Adrenal gland (tissue), 12 donors: ENCODE data around the gene SLC2A9. TPM values are rescaled to one million over a fixed set of nuclear protein-coding genes. Genes with fewer than 3 reads are reported as not detected.

ENCODE experiments used
- DNase-seq, 7 donors: peaks; one replicate each; pipeline ENCODE4 v3.0.0-alpha.2; 2019 to 2020
- H3K27ac ChIP-seq, 5 donors: fragments of 200-600 bp; sonication (generic) in 4 of 5; 1 replicate in 3 of 5; 2 replicates in 2 of 5; pipeline versions ENCODE4 v1.5.1 to v1.8.0; 2016 to 2020; ENCODE audit warnings: mild to moderate bottlenecking in 1 of 5
- H3K27me3 ChIP-seq: fragments of 200-600 bp; 2 replicates; pipeline ENCODE4 v1.8.0; 2021
- H3K36me3 ChIP-seq, 2 donors: fragments of 200-600 bp; replicated peaks in 1 of 2; 1 replicate in 1 of 2; 2 replicates in 1 of 2; pipeline versions ENCODE4 v1.5.1 to v1.8.0; 2018 to 2022
- H3K4me1 ChIP-seq, 2 donors: fragments of 200-600 bp; replicated peaks in 1 of 2; 1 replicate in 1 of 2; 2 replicates in 1 of 2; pipeline versions ENCODE4 v1.5.1 to v1.8.0; 2018 to 2021
- H3K4me3 ChIP-seq, 4 donors: fragments of 200-600 bp; sonication (generic) in 3 of 4; one replicate each; pipeline ENCODE4 v1.5.1; 2016 to 2018
- H3K9me3 ChIP-seq, 3 donors: fragments of 200-600 bp; sonication (generic) in 1 of 3; replicated peaks in 1 of 3; 1 replicate in 2 of 3; 2 replicates in 1 of 3; pipeline versions ENCODE4 v1.5.1 to v1.8.0; 2016 to 2021
- CTCF ChIP-seq, 6 experiments: fragments of 450-650 bp in 4 of 6; fragments of 200-600 bp in 2 of 6; sonication (generic) in 1 of 6; IDR thresholded peaks; 1 replicate in 5 of 6; 2 replicates in 1 of 6; pipeline versions ENCODE4 v1.5.1 to v1.8.0; 2016 to 2021; ENCODE audit warnings: antibody characterized with exemption in 6 of 6, mild to moderate bottlenecking in 2 of 6, moderate library complexity in 1 of 6
- POLR2A ChIP-seq, 2 donors: fragments of 450-650 bp; IDR thresholded peaks; one replicate each; pipeline ENCODE4 v1.6.1; 2017; ENCODE audit warnings: antibody characterized with exemption in 2 of 2, mild to moderate bottlenecking in 2 of 2, moderate library complexity in 1 of 2
- WGBS, 4 donors: extraction: QIAGEN DNeasy Blood & Tissue Kit in 2 of 4; methylation state at CpG; one replicate each; pipeline versions ENCODE4 v1.1.5 to v1.1.7; 2013 to 2017; 5-methylcytosine and 5-hydroxymethylcytosine counted together
- intact Hi-C, 2 donors: fragments of 100-400 bp; cut with DNase I; formaldehyde crosslinking; loops; one replicate each; pipeline versions ENCODE4 v1.14.1 to v1.15.0; 2022 to 2023
- polyA plus RNA-seq, 3 donors: library from polyadenylated mRNA; stranded (reverse); fragments of 200-250 nt in 2 of 3; fragments of 350-450 nt in 1 of 3; fragmentation: Illumina TruSeq in 1 of 3; extraction: RNeasy Lipid Tissue Mini Kit (QIAGEN cat#74804) in 1 of 3; gene quantifications; one replicate each; pipeline ENCODE4 v1.2.3, GENCODE V29; 2013 to 2014
- total RNA-seq, 9 donors: library from RNA; depleted of rRNA in 4 of 9; stranded (reverse); fragments of >200 nt in 4 of 9; fragments of 120-200 nt in 1 of 9; fragmentation: NEBNext Ultra II Directional in 1 of 9; extraction: Animal tissue kit (Norgen Biotek cat#: 25700) in 1 of 9; gene quantifications; one replicate each; pipeline versions ENCODE4 v1.1.0 to v1.2.4, GENCODE V29; 2013 to 2023
- donor health status: healthy with polysubstance abuse.
- donor health status: Bipolar disorder and iron deficiency.
- donor health status: DM: yes; HTN: yes; CAD: no.
- donor health status: DM: no; HTN: no; CAD: no.
- donor health status: DM: no; HTN: no; CAD: no.
- donor health status: DM: yes; HTN: yes; CAD: no.

SLC2A9 gene
- total and polyA plus RNA-seq, 12 donors, result 1.8 to 16.6 (median 8.5) TPM

DNA sequence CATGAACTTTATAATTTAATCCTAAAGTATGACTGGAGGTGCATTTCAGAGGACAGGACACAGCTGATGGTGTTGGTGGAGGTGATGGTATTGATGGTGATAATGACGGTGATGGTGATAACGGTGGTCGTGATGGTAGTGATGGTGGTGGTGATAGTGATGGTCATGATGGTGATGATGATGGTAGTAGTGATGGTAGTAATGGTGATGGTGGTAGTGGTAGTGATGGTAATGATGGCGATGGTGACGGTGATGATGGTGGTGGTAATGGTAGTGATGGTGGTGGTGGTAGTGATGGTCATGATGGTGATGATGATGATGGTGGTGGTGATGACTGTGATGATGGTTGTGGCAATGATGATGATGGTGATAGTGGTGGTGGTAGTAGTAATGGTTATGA is 40.4 kb downstream of the SLC2A9 start:
- Histone ChIP-seq H3K9me3 (no peaks in the 10 kb centered on the region), H3K27me3 (no peaks in the 10 kb centered on the region), H3K27ac (no peak overlapping the region), H3K36me3 (peaks cover 0 to 10% of the 10 kb centered on the region in 2 donors), H3K4me1 (no peaks in the 10 kb centered on the region), H3K4me3 (no peak overlapping the region)
- DNase-seq, result no peak
- intact Hi-C loops, result no loop called here
- WGBS, 4 donors, result 96% methylated on average over 5 of the region's 5 CpGs
- TF ChIP-seq POLR2A (IDR thresholded peaks at IDR 0.05) (no peak), CTCF (IDR thresholded peaks at IDR 0.05) (no peak)

GRCh38 chr4:9979101-9979701 is 42.1 kb downstream of the SLC2A9 start:
- Histone ChIP-seq H3K27ac (no peak overlapping the region), H3K4me3 (no peak overlapping the region), H3K9me3 (no peaks in the 10 kb centered on the region), H3K27me3 (no peaks in the 10 kb centered on the region), H3K36me3 (no peaks in the 10 kb centered on the region), H3K4me1 (no peaks in the 10 kb centered on the region)
- intact Hi-C loops, result no loop called here
- TF ChIP-seq CTCF (IDR thresholded peaks at IDR 0.05) (no peak), POLR2A (IDR thresholded peaks at IDR 0.05) (no peak)
- DNase-seq, result no peak
- 63 to 72% (median 69%) methylated on average over 10 of the region's 10 CpGs for WGBS, 4 donors

DNA sequence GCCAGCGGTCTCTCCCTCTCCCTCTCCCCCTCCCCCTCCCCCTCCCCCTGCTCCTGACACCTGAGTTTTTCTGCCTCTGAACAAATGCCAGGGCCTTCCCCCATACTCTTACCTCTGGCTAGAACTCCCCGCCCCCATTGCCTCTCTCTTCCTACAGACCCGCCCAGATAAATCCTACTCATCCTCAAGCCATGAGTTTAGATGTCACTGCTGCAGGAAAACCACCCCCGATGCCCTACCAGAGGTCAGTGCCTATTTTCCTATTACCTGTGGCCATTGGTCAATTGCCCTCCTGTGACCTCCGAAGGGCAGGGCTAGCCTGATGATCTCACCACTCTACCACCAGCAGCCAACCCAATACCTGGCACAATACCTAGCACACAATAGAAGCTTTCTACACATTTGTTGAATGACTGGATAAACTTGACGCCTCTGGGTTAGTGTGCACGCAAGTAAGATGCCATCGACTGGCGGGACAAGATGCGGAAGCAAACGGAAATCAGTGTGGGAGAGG is 43.7 kb downstream of the SLC2A9 start:
- H3K9me3 ChIP-seq, result no peaks in the 10 kb centered on the region
- H3K27ac ChIP-seq, result no peak overlapping the region
- H3K4me3 ChIP-seq, result no peak overlapping the region
- 78 to 92% (median 82%) methylated on average over 11 of the region's 11 CpGs for WGBS, 4 donors
- no peak for TF ChIP-seq CTCF (IDR thresholded peaks at IDR 0.05)
- TF ChIP-seq POLR2A (IDR thresholded peaks at IDR 0.05), result no peak
- intact Hi-C loops, result no loop called here
- no peaks in the 10 kb centered on the region for H3K4me1 ChIP-seq
- no peaks in the 10 kb centered on the region for H3K27me3 ChIP-seq
- no peaks in the 10 kb centered on the region for H3K36me3 ChIP-seq
- DNase-seq, result no peak

DNA sequence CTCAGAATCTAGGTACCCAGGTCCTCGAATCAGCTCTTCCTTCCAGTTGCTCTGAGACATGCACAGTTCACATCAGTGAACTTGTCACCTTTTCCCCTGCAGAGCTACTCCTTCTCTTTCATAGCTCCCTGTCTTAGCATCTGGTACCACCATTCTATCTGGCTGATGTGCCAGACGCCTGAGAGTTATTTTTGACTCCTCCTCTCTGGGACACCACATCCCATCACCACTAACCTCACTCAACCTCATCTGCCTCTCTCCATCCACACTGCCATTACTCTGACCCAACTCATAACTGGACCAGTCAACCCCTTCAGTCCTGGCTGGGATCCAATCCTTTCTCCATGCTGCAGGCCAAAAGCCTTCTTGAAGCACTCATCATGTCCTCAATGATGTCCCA is 44.5 kb downstream of the SLC2A9 start:
- intact Hi-C loops, result no loop called here
- no peak for DNase-seq
- H3K9me3 ChIP-seq, result no peaks in the 10 kb centered on the region
- no peak overlapping the region for H3K27ac ChIP-seq
- no peaks in the 10 kb centered on the region for H3K36me3 ChIP-seq
- WGBS, 4 donors, result 80 to 88% (median 85%) methylated on average over 2 of the region's 2 CpGs
- H3K4me1 ChIP-seq, result peaks cover 3 to 5% of the 10 kb centered on the region in 2 donors
- no peaks in the 10 kb centered on the region for H3K27me3 ChIP-seq
- TF ChIP-seq CTCF (IDR thresholded peaks at IDR 0.05), result no peak
- no peak for TF ChIP-seq POLR2A (IDR thresholded peaks at IDR 0.05)
- no peak overlapping the region for H3K4me3 ChIP-seq
